ENCODE data around the gene SUN5.
"Not testable (repeated sequence)": the region's sequence is repeated elsewhere in the genome, so short reads cannot be mapped to it uniquely, and the experiment has no call there.

Gene SUN5

DNA sequence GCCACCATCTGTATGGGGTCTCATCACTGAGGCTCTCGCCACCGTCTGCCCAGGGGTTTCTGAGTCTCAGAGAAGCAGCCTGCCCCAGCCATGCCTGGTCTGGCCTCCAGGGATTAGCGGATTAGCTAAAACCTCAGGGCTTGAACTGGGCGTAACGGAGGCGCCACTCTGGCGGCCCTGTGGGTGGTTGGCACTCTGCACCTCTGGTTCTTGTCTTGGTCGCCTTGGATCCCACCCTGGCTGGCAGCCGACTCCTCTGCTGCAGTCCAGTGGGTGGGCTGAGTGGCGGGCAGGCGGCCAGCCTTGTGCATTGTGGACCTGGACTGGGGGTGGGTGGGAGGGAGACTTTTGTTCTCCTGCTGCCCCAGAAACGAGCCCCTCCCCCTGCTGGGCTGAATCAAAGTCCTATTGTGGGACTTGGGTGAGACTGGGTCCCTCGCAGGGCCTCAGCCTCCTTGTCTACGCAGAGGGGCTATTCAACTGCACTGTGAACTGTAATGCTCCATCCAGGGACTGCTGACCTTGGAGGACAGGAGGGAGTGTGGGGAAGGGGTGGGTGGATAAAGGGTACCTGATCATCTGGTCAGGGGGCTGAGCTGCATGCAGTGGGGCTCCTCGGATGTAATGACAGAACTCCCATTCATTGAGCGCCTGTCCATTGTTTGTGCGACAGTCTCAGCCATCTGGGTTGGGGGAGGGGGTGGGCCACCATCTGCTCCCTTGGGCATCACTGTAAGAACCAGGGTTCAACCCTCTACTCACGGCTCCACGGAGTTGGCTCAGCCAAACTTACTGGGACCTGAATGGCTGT lies 23.9 kb downstream of the SUN5 start:
- no peak for DNase-seq (ENCODE audit: low read depth)
- H3K4me3 ChIP-seq (ENCODE audit: low read depth, low read length) = no peak overlapping the region
- no peak for TF ChIP-seq CTCF (IDR thresholded peaks at IDR 0.05; ENCODE audit: control insufficient read depth, extremely low read depth, insufficient read depth)

GRCh38 chr20:32979201-32979998 lies 24.8 kb downstream of the SUN5 start:
- TF ChIP-seq CTCF (IDR thresholded peaks at IDR 0.05; ENCODE audit: control insufficient read depth, extremely low read depth, insufficient read depth) = no peak
- no peak overlapping the region for H3K4me3 ChIP-seq (ENCODE audit: low read depth, low read length)
- no peak for DNase-seq (ENCODE audit: low read depth)

DNA sequence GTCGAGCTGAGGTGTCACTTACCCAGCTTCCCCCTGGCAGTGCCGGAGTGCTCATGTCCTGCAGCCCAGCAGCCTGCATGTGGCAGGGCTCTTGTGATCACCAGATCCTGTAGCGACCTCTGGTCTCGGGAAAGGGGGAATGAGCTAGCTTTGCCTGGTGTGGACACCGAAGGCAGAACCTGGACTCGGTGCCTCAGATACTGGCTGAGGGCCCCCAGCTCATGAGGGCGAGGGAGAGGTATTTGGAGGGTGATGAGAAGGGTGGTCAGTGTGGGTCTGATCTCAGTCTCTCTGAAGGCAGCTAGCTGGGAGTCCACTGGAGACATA lies 26.3 kb downstream of the SUN5 start:
- H3K4me3 ChIP-seq (ENCODE audit: low read depth, low read length) = no peak overlapping the region
- no peak for TF ChIP-seq CTCF (IDR thresholded peaks at IDR 0.05; ENCODE audit: control insufficient read depth, extremely low read depth, insufficient read depth)
- no peak for DNase-seq (ENCODE audit: low read depth)

DNA sequence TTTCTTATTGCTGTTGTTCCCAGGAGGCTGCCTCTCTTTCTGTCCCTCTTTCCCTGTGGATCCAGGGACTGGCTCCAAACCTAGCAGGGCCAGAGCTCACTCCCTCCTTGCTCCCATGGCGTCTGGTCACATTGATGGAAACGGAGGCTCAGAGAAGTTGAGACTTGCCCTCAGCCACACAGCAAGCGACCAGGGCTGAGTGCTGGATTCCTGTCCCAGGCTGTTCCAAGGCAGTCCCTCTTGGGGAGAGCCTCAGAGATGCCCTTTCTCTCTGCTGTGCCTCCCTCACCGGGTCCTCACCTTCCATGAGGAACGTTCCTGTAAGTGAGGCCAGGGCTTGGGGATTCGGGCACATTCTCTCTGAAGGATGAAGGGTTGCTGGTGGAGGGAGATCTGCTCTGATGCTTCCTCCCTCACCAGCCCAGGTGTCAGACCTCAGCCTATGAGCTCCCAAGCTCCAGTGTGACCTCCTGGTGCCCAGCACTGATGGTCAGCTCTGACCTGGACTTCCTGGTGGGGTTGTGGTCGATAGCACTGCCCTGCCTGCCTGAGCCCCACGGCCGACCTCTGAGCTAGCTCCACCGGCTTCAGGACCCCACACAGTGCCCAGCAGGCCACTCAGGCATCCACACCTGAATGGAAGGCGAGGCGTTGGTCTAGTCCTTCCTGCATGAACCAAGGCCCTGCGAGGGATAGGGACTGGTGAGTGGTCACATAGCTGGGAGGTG lies 26.8 kb downstream of the SUN5 start:
- no peak overlapping the region for H3K4me3 ChIP-seq (ENCODE audit: low read depth, low read length)
- no peak for TF ChIP-seq CTCF (IDR thresholded peaks at IDR 0.05; ENCODE audit: control insufficient read depth, extremely low read depth, insufficient read depth)
- DNase-seq (ENCODE audit: low read depth) = no peak

- no peak for TF ChIP-seq CTCF (IDR thresholded peaks at IDR 0.05; ENCODE audit: control insufficient read depth, extremely low read depth, insufficient read depth)
- H3K4me3 ChIP-seq (ENCODE audit: low read depth, low read length) = no peak overlapping the region
Observed at GRCh38 chr20:32976746-32977145, 27.5 kb downstream of the SUN5 start.

GRCh38 chr20:32975698-32976674 lies 28.2 kb downstream of the SUN5 start:
- no peak for DNase-seq (ENCODE audit: low read depth)
- no peak overlapping the region for H3K4me3 ChIP-seq (ENCODE audit: low read depth, low read length)
- no peak for TF ChIP-seq CTCF (IDR thresholded peaks at IDR 0.05; ENCODE audit: control insufficient read depth, extremely low read depth, insufficient read depth)

More at GRCh38 chr20:32976746-32977145, 27.5 kb downstream of the SUN5 start:
- no peak for DNase-seq (ENCODE audit: low read depth)

DNA sequence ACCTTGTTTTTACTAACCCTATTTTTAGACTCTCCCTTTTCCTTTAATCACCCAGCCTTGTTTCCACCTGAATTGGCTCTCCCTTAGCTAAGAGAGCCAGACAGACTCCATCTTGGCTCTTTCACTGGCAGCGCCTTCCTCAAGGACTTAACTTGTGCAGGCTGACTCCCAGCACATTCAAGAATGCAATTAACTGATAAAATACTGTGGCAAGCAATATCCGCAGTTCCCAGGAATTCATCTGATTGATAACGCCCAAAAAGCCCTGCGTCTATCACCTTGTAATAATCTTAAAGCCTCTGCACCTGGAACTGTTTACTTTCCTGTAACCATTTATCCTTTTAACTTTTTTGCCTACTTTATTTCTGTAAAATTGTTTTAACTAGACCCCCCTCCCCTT lies 29.1 kb downstream of the SUN5 start:
- not testable (repeated sequence) for H3K4me3 ChIP-seq (ENCODE audit: low read depth, low read length); DNase-seq (ENCODE audit: low read depth)

DNA sequence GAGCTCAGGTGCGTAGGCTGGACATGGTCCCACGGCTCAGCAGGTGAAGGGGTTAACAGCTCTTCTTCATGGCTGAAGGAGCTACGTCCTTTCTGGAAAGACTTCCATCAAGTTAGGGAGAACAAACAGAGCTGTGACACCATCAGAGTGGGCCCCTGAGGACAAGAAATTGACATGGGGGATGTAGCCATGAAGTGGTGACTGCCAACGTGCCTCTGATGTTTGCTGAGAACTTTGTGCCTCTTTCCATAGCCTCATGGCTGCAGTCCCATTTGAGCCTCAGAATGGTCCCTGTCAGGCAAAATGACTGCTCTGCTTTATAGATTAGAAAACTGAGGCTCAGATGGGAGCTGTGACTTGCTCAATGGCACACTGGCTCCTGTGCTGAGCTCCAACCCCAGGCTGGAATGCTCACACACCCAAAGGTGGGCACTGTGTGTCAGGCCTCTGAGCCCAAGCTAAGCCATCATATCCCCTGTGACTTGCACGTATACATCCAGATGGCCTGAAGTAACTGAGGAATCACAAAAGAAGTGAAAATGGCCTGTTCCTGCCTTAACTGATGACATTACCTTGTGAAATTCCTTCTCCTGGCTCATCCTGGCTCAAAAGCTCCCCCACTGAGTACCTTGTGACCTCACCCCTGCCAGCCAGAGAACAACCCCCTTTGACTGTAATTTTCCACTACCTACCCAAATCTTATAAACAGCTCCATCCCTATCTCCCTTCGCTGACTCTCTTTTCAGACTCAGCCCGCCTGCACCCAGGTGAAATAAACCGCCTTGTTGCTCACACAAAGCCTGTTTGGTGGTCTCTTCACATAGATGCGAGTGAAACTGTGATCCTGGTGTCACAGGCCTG lies 29.8 kb downstream of the SUN5 start:
- H3K4me3 ChIP-seq (ENCODE audit: low read depth, low read length); DNase-seq (ENCODE audit: low read depth): not testable (repeated sequence)
